CD8-positive, alpha-beta memory T cell (primary cell): ENCODE data around the gene PKD2L2. TPM values are rescaled to one million over a fixed set of nuclear protein-coding genes. Genes with fewer than 3 reads are reported as not detected.

ENCODE experiments used
- CTCF ChIA-PET: fragments of 350-600 bp; sonication (Branson Sonifier 250); formaldehyde crosslinking; loops from one replicate; lab custom pipeline; 2021; ENCODE audit warnings: antibody characterized with exemption; lab: Charles Lee
- POLR2A ChIA-PET: fragments of 350-600 bp; sonication (Branson Sonifier 250); formaldehyde crosslinking; loops from one replicate; lab custom pipeline; 2021; ENCODE audit warnings: antibody characterized with exemption; lab: Charles Lee
- DNase-seq, 5 donors: peaks; one replicate each; pipeline versions ENCODE4 v3.0.0 to v3.0.0-alpha.2; 2020 to 2022; ENCODE audit warnings: mixed read lengths in 1 of 5
- H3K27ac ChIP-seq: one replicate; pipeline ENCODE4 v1.7.0; 2013; ENCODE audit warnings: low read depth, mild to moderate bottlenecking, low read length, moderate library complexity
- H3K27me3 ChIP-seq: 2 replicates; pipeline ENCODE4 v1.7.0; 2013; ENCODE audit warnings: low read length, mild to moderate bottlenecking; ENCODE audit not compliant: insufficient read depth, poor library complexity, severe bottlenecking
- H3K36me3 ChIP-seq: 2 replicates; pipeline ENCODE4 v1.7.0; 2013; ENCODE audit warnings: mild to moderate bottlenecking, low read length, moderate library complexity; ENCODE audit not compliant: insufficient read depth
- H3K4me1 ChIP-seq: 2 replicates; pipeline ENCODE4 v1.7.0; 2013; ENCODE audit warnings: mild to moderate bottlenecking, low read length, moderate library complexity; ENCODE audit not compliant: insufficient read depth
- H3K4me3 ChIP-seq: 2 replicates; pipeline ENCODE4 v1.7.0; 2013; ENCODE audit warnings: mild to moderate bottlenecking, low read length
- H3K9me3 ChIP-seq: 2 replicates; pipeline ENCODE4 v1.7.0; 2013; ENCODE audit warnings: mild to moderate bottlenecking, low read length
- H3K27ac Mint-ChIP-seq, 8 donors: one replicate each; pipeline ENCODE4 v1.8.0; 2020 to 2021; ENCODE audit warnings: mixed read lengths in 8 of 8, mild to moderate bottlenecking in 6 of 8, inconsistent platforms in 3 of 8, moderate library complexity in 3 of 8
- H3K27me3 Mint-ChIP-seq, 2 donors: one replicate each; pipeline ENCODE4 v1.8.0; 2020 to 2021; ENCODE audit warnings: mixed read lengths in 2 of 2, mild to moderate bottlenecking in 1 of 2, moderate library complexity in 1 of 2
- H3K36me3 Mint-ChIP-seq, 3 donors: one replicate each; pipeline ENCODE4 v1.8.0; 2020 to 2021; ENCODE audit warnings: mixed read lengths in 3 of 3, inconsistent platforms in 1 of 3, mild to moderate bottlenecking in 1 of 3
- H3K4me1 Mint-ChIP-seq, 3 donors: one replicate each; pipeline ENCODE4 v1.8.0; 2020 to 2021; ENCODE audit warnings: mixed read lengths in 3 of 3, inconsistent platforms in 1 of 3, mild to moderate bottlenecking in 1 of 3
- H3K4me3 Mint-ChIP-seq, 7 donors: one replicate each; pipeline ENCODE4 v1.8.0; 2020 to 2021; ENCODE audit warnings: mixed read lengths in 7 of 7, mild to moderate bottlenecking in 6 of 7, moderate library complexity in 4 of 7, inconsistent platforms in 2 of 7
- H3K9me3 Mint-ChIP-seq, 5 donors: one replicate each; pipeline ENCODE4 v1.8.0; 2020 to 2022; ENCODE audit warnings: mixed read lengths in 5 of 5, mild to moderate bottlenecking in 3 of 5, moderate library complexity in 2 of 5, inconsistent platforms in 1 of 5
- polyA plus RNA-seq: library from polyadenylated mRNA; unstranded; fragments of 300-500 nt; fragmentation: Illumina TruSeq; gene quantifications from one replicate; pipeline ENCODE4 v1.2.3, GENCODE V29; 2021
- total RNA-seq, 2 experiments: library from RNA; stranded (reverse); gene quantifications; one replicate each; pipeline ENCODE4 v1.2.3, GENCODE V29; 2021

PKD2L2 gene
- total and polyA plus RNA-seq, 3 experiments from 2014 or later, result 0.41 TPM; not detected in 2

- Mint-ChIP-seq H3K4me3 (no peak overlapping the region), H3K27me3 (peaks cover 0 to 3% of the 10 kb centered on the region in 2 donors), H3K9me3 (peaks cover 0 to 6% (median 6%) of the 10 kb centered on the region in 5 donors), H3K36me3 (peaks cover 0 to 9% (median 2%) of the 10 kb centered on the region in 3 donors), H3K4me1 (no peaks in the 10 kb centered on the region), H3K27ac (no peak overlapping the region)
- POLR2A ChIA-PET, result no interaction called here
- Histone ChIP-seq H3K4me3 (no peak overlapping the region), H3K9me3 (no peaks in the 10 kb centered on the region), H3K36me3 (no peaks in the 10 kb centered on the region), H3K27ac (no peak overlapping the region), H3K27me3 (no peaks in the 10 kb centered on the region), H3K4me1 (no peaks in the 10 kb centered on the region)
- CTCF ChIA-PET, result no interaction called here
- no peak for DNase-seq
Measured at GRCh38 chr5:137921931-137922330, 32.7 kb downstream of the PKD2L2 start.

GRCh38 chr5:137923856-137924255 lies 34.6 kb downstream of the PKD2L2 start:
- Mint-ChIP-seq H3K9me3 (no peaks in the 10 kb centered on the region), H3K36me3 (peaks cover 0 to 17% (median 3%) of the 10 kb centered on the region in 3 donors), H3K4me1 (no peaks in the 10 kb centered on the region), H3K27ac (no peak overlapping the region), H3K4me3 (no peak overlapping the region), H3K27me3 (no peaks in the 10 kb centered on the region)
- H3K27me3 ChIP-seq, result no peaks in the 10 kb centered on the region
- H3K4me3 ChIP-seq, result no peak overlapping the region
- DNase-seq, result no peak
- H3K4me1 ChIP-seq, result no peaks in the 10 kb centered on the region
- H3K36me3 ChIP-seq, result no peaks in the 10 kb centered on the region
- ChIA-PET CTCF (no interaction called here), POLR2A (no interaction called here)
- no peak overlapping the region for H3K27ac ChIP-seq
- H3K9me3 ChIP-seq, result no peaks in the 10 kb centered on the region

GRCh38 chr5:137932800-137933199 lies 43.5 kb downstream of the PKD2L2 start:
- Histone ChIP-seq H3K4me1 (no peaks in the 10 kb centered on the region), H3K36me3 (no peaks in the 10 kb centered on the region), H3K27me3 (no peaks in the 10 kb centered on the region), H3K27ac (no peak overlapping the region), H3K9me3 (no peaks in the 10 kb centered on the region), H3K4me3 (no peak overlapping the region)
- H3K4me3 Mint-ChIP-seq, result no peak overlapping the region
- H3K4me1 Mint-ChIP-seq, result peaks cover 0 to 2% (median 0%) of the 10 kb centered on the region in 3 donors
- H3K9me3 Mint-ChIP-seq, result no peaks in the 10 kb centered on the region
- H3K27me3 Mint-ChIP-seq, result no peaks in the 10 kb centered on the region
- ChIA-PET POLR2A (no interaction called here), CTCF (no interaction called here)
- H3K27ac Mint-ChIP-seq, result no peak overlapping the region
- peaks cover 0 to 24% (median 3%) of the 10 kb centered on the region in 3 donors for H3K36me3 Mint-ChIP-seq
- no peak for DNase-seq

- DNase-seq, result no peak
- Mint-ChIP-seq H3K4me1 (peaks cover 0 to 2% (median 0%) of the 10 kb centered on the region in 3 donors), H3K27ac (peak overlapping the region in 3 of 8 donors; percentile 17 to 58 (median 40)), H3K4me3 (no peak overlapping the region), H3K27me3 (no peaks in the 10 kb centered on the region), H3K9me3 (no peaks in the 10 kb centered on the region), H3K36me3 (peaks cover under 1 to 26% (median 4%) of the 10 kb centered on the region in 3 donors)
- ChIA-PET POLR2A (no interaction called here), CTCF (no interaction called here)
- Histone ChIP-seq H3K27ac (no peak overlapping the region), H3K4me1 (no peaks in the 10 kb centered on the region), H3K9me3 (no peaks in the 10 kb centered on the region), H3K36me3 (peaks cover 2% of the 10 kb centered on the region), H3K27me3 (no peaks in the 10 kb centered on the region), H3K4me3 (no peak overlapping the region)
Measured at GRCh38 chr5:137933491-137933911, 44.2 kb downstream of the PKD2L2 start.

- POLR2A ChIA-PET, result interaction anchor here (0.6 kb wide), 1 partner anchor 179 kb away, joined by 6 read pairs; no protein-coding TSS in a partner anchor
- no peaks in the 10 kb centered on the region for H3K9me3 Mint-ChIP-seq
- H3K4me3 Mint-ChIP-seq, result no peak overlapping the region
- no peaks in the 10 kb centered on the region for H3K27me3 ChIP-seq
- H3K27me3 Mint-ChIP-seq, result no peaks in the 10 kb centered on the region
- no peaks in the 10 kb centered on the region for H3K4me1 ChIP-seq
- H3K4me3 ChIP-seq, result no peak overlapping the region
- peak overlapping the region in 6 of 8 donors; percentile 31 to 93 (median 70) for H3K27ac Mint-ChIP-seq
- H3K9me3 ChIP-seq, result no peaks in the 10 kb centered on the region
- no peak overlapping the region for H3K27ac ChIP-seq
- peaks cover 5 to 34% (median 10%) of the 10 kb centered on the region in 3 donors for H3K36me3 Mint-ChIP-seq
- peaks cover 0 to 2% (median 0%) of the 10 kb centered on the region in 3 donors for H3K4me1 Mint-ChIP-seq
- CTCF ChIA-PET, result no interaction called here
- peaks cover 19% of the 10 kb centered on the region for H3K36me3 ChIP-seq
- DNase-seq, result no peak
Measured at GRCh38 chr5:137935190-137935589, 45.9 kb downstream of the PKD2L2 start.

- Histone ChIP-seq H3K4me1 (no peaks in the 10 kb centered on the region), H3K9me3 (no peaks in the 10 kb centered on the region), H3K27me3 (no peaks in the 10 kb centered on the region), H3K36me3 (peaks cover 24% of the 10 kb centered on the region), H3K4me3 (no peak overlapping the region), H3K27ac (no peak overlapping the region)
- DNase-seq, result no peak
- no peaks in the 10 kb centered on the region for H3K27me3 Mint-ChIP-seq
- CTCF ChIA-PET, result no interaction called here
- peaks cover 5 to 39% (median 10%) of the 10 kb centered on the region in 3 donors for H3K36me3 Mint-ChIP-seq
- H3K9me3 Mint-ChIP-seq, result no peaks in the 10 kb centered on the region
- POLR2A ChIA-PET, result no interaction called here
- no peak overlapping the region for H3K4me3 Mint-ChIP-seq
- H3K4me1 Mint-ChIP-seq, result peaks cover 0 to 2% (median 0%) of the 10 kb centered on the region in 3 donors
- H3K27ac Mint-ChIP-seq, result peak overlapping the region in 3 of 8 donors; percentile 31 to 82 (median 58)
Measured at GRCh38 chr5:137935694-137936093, 46.4 kb downstream of the PKD2L2 start.

- Histone ChIP-seq H3K27ac (no peak overlapping the region), H3K27me3 (no peaks in the 10 kb centered on the region), H3K36me3 (peaks cover 47% of the 10 kb centered on the region), H3K9me3 (no peaks in the 10 kb centered on the region), H3K4me1 (no peaks in the 10 kb centered on the region), H3K4me3 (no peak overlapping the region)
- no peaks in the 10 kb centered on the region for H3K27me3 Mint-ChIP-seq
- H3K4me1 Mint-ChIP-seq, result peaks cover 0 to 2% (median 0%) of the 10 kb centered on the region in 3 donors
- H3K27ac Mint-ChIP-seq, result peak overlapping the region in 1 of 8 donors; percentile 42
- ChIA-PET CTCF (no interaction called here), POLR2A (no interaction called here)
- DNase-seq, result no peak
- no peak overlapping the region for H3K4me3 Mint-ChIP-seq
- peaks cover 14 to 64% (median 18%) of the 10 kb centered on the region in 3 donors for H3K36me3 Mint-ChIP-seq
- no peaks in the 10 kb centered on the region for H3K9me3 Mint-ChIP-seq
Measured at GRCh38 chr5:137937994-137938750, 48.9 kb downstream of the PKD2L2 start.

- H3K4me1 ChIP-seq, result no peaks in the 10 kb centered on the region
- DNase-seq, result no peak
- H3K27ac ChIP-seq, result no peak overlapping the region
- H3K27me3 ChIP-seq, result no peaks in the 10 kb centered on the region
- POLR2A ChIA-PET, result no interaction called here
- H3K9me3 ChIP-seq, result no peaks in the 10 kb centered on the region
- H3K27me3 Mint-ChIP-seq, result no peaks in the 10 kb centered on the region
- no peak overlapping the region for H3K4me3 ChIP-seq
- no peak overlapping the region for H3K4me3 Mint-ChIP-seq
- peaks cover 47% of the 10 kb centered on the region for H3K36me3 ChIP-seq
- H3K9me3 Mint-ChIP-seq, result no peaks in the 10 kb centered on the region
- CTCF ChIA-PET, result no interaction called here
- H3K36me3 Mint-ChIP-seq, result peaks cover 14 to 65% (median 18%) of the 10 kb centered on the region in 3 donors
- peaks cover 0 to 2% (median 0%) of the 10 kb centered on the region in 3 donors for H3K4me1 Mint-ChIP-seq
- H3K27ac Mint-ChIP-seq, result peak overlapping the region in 4 of 8 donors; percentile 21 to 62 (median 36)
Measured at GRCh38 chr5:137938751-137939143, 49.5 kb downstream of the PKD2L2 start.
